HEK293 (cell line): ENCODE data around the gene SLC5A1.

Experiments used
- CTCF ChIA-PET: fragments of 350-600 bp; formaldehyde crosslinking; extraction: SDS; loops from one replicate; lab custom pipeline; 2021; ENCODE audit warnings: antibody characterized with exemption; lab: Yijun Ruan, JAX
- POLR2A ChIA-PET: fragments of 300-600 bp; formaldehyde crosslinking; extraction: SDS; loops from one replicate; lab custom pipeline; 2020; ENCODE audit warnings: antibody characterized with exemption, inconsistent platforms; lab: Yijun Ruan, JAX
- H3K27ac ChIP-seq: fragments of 200-500 bp; sonication (Bioruptor generic); 2 replicates; pipeline ENCODE4 v1.5.1; 2014; ENCODE audit warnings: low read depth, low read length, control low read depth, inconsistent platforms; ENCODE audit errors: extremely low read depth
- H3K36me3 ChIP-seq, 2 experiments: fragments of 200-500 bp in 1 of 2; sonication (Bioruptor generic) in 1 of 2; 1 replicate in 1 of 2; 2 replicates in 1 of 2; pipeline ENCODE4 v1.5.1; 2014 to 2017; ENCODE audit warnings: inconsistent platforms in 2 of 2, low read length in 2 of 2; ENCODE audit not compliant: control insufficient read depth in 2 of 2, insufficient read depth in 1 of 2
- H3K4me1 ChIP-seq: fragments of 200-500 bp; sonication (Bioruptor generic); 2 replicates; pipeline ENCODE4 v1.5.1; 2014; ENCODE audit warnings: mild to moderate bottlenecking, low read length, inconsistent platforms; ENCODE audit not compliant: control insufficient read depth, insufficient read depth
- H3K4me3 ChIP-seq: 2 replicates; pipeline ENCODE4 v1.5.1; 2011; ENCODE audit warnings: low read depth, mild to moderate bottlenecking, control low read depth, low read length, moderate library complexity
- H3K9me3 ChIP-seq: fragments of 200-500 bp; sonication (Bioruptor generic); 2 replicates; pipeline ENCODE4 v1.5.1; 2014; ENCODE audit warnings: low read depth, low read length, inconsistent platforms; ENCODE audit not compliant: control insufficient read depth, insufficient read depth
- GLI2 ChIP-seq: fragments of 450-650 bp; formaldehyde crosslinking; IDR thresholded peaks from 2 replicates; pipeline ENCODE4; 2017; ENCODE audit warnings: missing biosample characterization, missing genetic modification characterization, low read depth, borderline replicate concordance
- HOXC10 ChIP-seq: sonication (generic); formaldehyde crosslinking; IDR thresholded peaks from 2 replicates; pipeline ENCODE4 v1.8.1; 2023; ENCODE audit warnings: mild to moderate bottlenecking, missing genetic modification reagents
- KLF1 ChIP-seq: fragments of 450-650 bp; formaldehyde crosslinking; IDR thresholded peaks from 2 replicates; pipeline ENCODE4 v1.5.1; 2016; ENCODE audit warnings: missing biosample characterization, missing genetic modification characterization
- KLF7 ChIP-seq: fragments of 450-650 bp; formaldehyde crosslinking; IDR thresholded peaks from 2 replicates; pipeline ENCODE4 v1.5.1; 2016; ENCODE audit warnings: missing biosample characterization, missing genetic modification characterization, borderline replicate concordance
- SCRT2 ChIP-seq: fragments of 450-650 bp; formaldehyde crosslinking; IDR thresholded peaks from 2 replicates; pipeline ENCODE4 v1.5.1; 2016; ENCODE audit warnings: missing biosample characterization, missing genetic modification characterization
- SP7 ChIP-seq: fragments of 450-650 bp; formaldehyde crosslinking; IDR thresholded peaks from 2 replicates; pipeline ENCODE4 v1.5.1; 2016; ENCODE audit warnings: missing biosample characterization, missing genetic modification characterization
- ZBTB1 ChIP-seq: fragments of 450-650 bp; formaldehyde crosslinking; IDR thresholded peaks from 2 replicates; pipeline ENCODE4 v1.5.1; 2016; ENCODE audit warnings: missing biosample characterization, missing genetic modification characterization
- ZBTB17 ChIP-seq: fragments of 450-650 bp; formaldehyde crosslinking; IDR thresholded peaks from 2 replicates; pipeline ENCODE4 v1.5.1; 2016; ENCODE audit warnings: missing biosample characterization, missing genetic modification characterization
- ZBTB48 ChIP-seq: fragments of 450-650 bp; formaldehyde crosslinking; IDR thresholded peaks from 2 replicates; pipeline ENCODE4 v1.5.1; 2016; ENCODE audit warnings: missing biosample characterization, missing genetic modification characterization
- ZFP3 ChIP-seq: fragments of 450-650 bp; formaldehyde crosslinking; IDR thresholded peaks from 2 replicates; pipeline ENCODE4 v1.5.1; 2016; ENCODE audit warnings: low read depth, missing biosample characterization, missing genetic modification characterization
- ZNF132 ChIP-seq: fragments of 450-650 bp; formaldehyde crosslinking; IDR thresholded peaks from 2 replicates; pipeline ENCODE4 v1.5.1; 2017; ENCODE audit warnings: missing biosample characterization, missing genetic modification characterization, borderline replicate concordance
- ZNF146 ChIP-seq: fragments of 450-650 bp; formaldehyde crosslinking; IDR thresholded peaks from 2 replicates; pipeline ENCODE4 v1.5.1; 2016; ENCODE audit warnings: missing biosample characterization, missing genetic modification characterization
- ZNF155 ChIP-seq: fragments of 450-650 bp; formaldehyde crosslinking; IDR thresholded peaks from 2 replicates; pipeline ENCODE4 v1.5.1; 2016; ENCODE audit warnings: missing biosample characterization, missing genetic modification characterization
- ZNF23 ChIP-seq: fragments of 450-650 bp; formaldehyde crosslinking; IDR thresholded peaks from 2 replicates; pipeline ENCODE4 v1.5.1; 2016; ENCODE audit warnings: missing biosample characterization, missing genetic modification characterization, borderline replicate concordance
- ZNF239 ChIP-seq: fragments of 450-650 bp; formaldehyde crosslinking; IDR thresholded peaks from 2 replicates; pipeline ENCODE4 v1.5.1; 2016; ENCODE audit warnings: missing biosample characterization, missing genetic modification characterization
- ZNF341 ChIP-seq: fragments of 450-650 bp; formaldehyde crosslinking; IDR thresholded peaks from 2 replicates; pipeline ENCODE4; 2016; ENCODE audit warnings: low read depth, missing biosample characterization, missing genetic modification characterization
- ZNF544 ChIP-seq: fragments of 450-650 bp; formaldehyde crosslinking; IDR thresholded peaks from 2 replicates; pipeline ENCODE4 v1.5.0; 2017; ENCODE audit warnings: missing biosample characterization, missing genetic modification characterization
- ZNF548 ChIP-seq: fragments of 450-650 bp; formaldehyde crosslinking; IDR thresholded peaks from 2 replicates; pipeline ENCODE4 v1.5.1; 2016; ENCODE audit warnings: missing biosample characterization, missing genetic modification characterization
- ZNF660 ChIP-seq: fragments of 450-650 bp; IDR thresholded peaks from 2 replicates; pipeline ENCODE4 v1.5.1; 2018; ENCODE audit warnings: missing biosample characterization, mild to moderate bottlenecking, missing genetic modification characterization
- ZSCAN30 ChIP-seq: fragments of 450-650 bp; IDR thresholded peaks from 2 replicates; pipeline ENCODE4 v1.5.1; 2018; ENCODE audit warnings: missing biosample characterization, mild to moderate bottlenecking, missing genetic modification characterization, moderate library complexity
- ZXDB ChIP-seq: fragments of 450-650 bp; formaldehyde crosslinking; IDR thresholded peaks from 2 replicates; pipeline ENCODE4 v1.5.1; 2016; ENCODE audit warnings: missing biosample characterization, missing genetic modification characterization
- TF ChIP-seq, protein P1 (sequence below): fragments of 450-650 bp; formaldehyde crosslinking; IDR thresholded peaks from 2 replicates; pipeline ENCODE4 v1.5.1; 2016; ENCODE audit warnings: missing biosample characterization, missing genetic modification characterization
- TF ChIP-seq, protein P2 (sequence below): fragments of 450-650 bp; formaldehyde crosslinking; IDR thresholded peaks from 2 replicates; pipeline ENCODE4 v1.5.1; 2017; ENCODE audit warnings: missing biosample characterization, missing genetic modification characterization
- TF ChIP-seq, protein P3 (sequence below): fragments of 450-650 bp; formaldehyde crosslinking; IDR thresholded peaks from 2 replicates; pipeline ENCODE4 v1.5.1; 2017; ENCODE audit warnings: missing biosample characterization, missing genetic modification characterization
- TF ChIP-seq, protein P4 (sequence below): fragments of 450-650 bp; formaldehyde crosslinking; IDR thresholded peaks from 2 replicates; pipeline ENCODE4 v1.5.1; 2016; ENCODE audit warnings: missing biosample characterization, missing genetic modification characterization

The SLC5A1 gene

DNA sequence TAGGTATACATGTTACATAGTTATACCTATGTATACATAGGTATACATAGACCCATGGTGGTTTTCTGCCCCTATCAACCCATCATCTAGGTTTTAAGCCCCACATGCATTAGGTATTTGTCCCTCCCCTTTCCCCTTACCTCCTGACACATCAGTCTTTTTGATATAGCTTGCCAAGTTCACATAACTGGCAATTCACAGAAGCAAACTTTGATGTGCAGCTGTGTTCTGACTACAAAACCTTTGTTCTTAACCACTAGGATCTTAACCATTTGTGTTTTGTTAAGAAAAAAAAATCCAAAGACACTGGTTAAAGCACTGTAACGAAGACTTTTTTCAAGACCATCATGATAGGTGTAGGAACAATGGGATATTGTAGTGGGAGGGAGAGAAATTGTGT lies 42.9 kb upstream of the SLC5A1 start:
- H3K9me3 ChIP-seq, result no peaks in the 10 kb centered on the region
- H3K27ac ChIP-seq, result no peak overlapping the region
- H3K4me1 ChIP-seq, result no peaks in the 10 kb centered on the region
- POLR2A ChIA-PET, result no interaction called here
- CTCF ChIA-PET, result no interaction called here
- H3K36me3 ChIP-seq, result no peaks in the 10 kb centered on the region
- H3K4me3 ChIP-seq, result no peak overlapping the region
- TF ChIP-seq ZXDB (tag by site-specific recombination) (no peak), KLF1 (tag by site-specific recombination) (no peak), ZBTB1 (no peak), ZBTB17 (tag by site-specific recombination) (no peak), SP7 (tag by site-specific recombination) (no peak), ZNF155 (tag by site-specific recombination) (no peak), ZBTB48 (no peak), ZNF341 (no peak), ZNF23 (tag by site-specific recombination) (no peak), SCRT2 (tag by site-specific recombination) (no peak), ZNF660 (tag by site-specific recombination) (no peak), ZSCAN30 (no peak), ZNF132 (tag by site-specific recombination) (no peak), ZNF239 (tag by site-specific recombination) (no peak), ZFP3 (tag by site-specific recombination) (no peak), ZNF548 (tag by site-specific recombination) (no peak), GLI2 (tag by site-specific recombination) (no peak)
- TF ChIP-seq, protein P1, sequence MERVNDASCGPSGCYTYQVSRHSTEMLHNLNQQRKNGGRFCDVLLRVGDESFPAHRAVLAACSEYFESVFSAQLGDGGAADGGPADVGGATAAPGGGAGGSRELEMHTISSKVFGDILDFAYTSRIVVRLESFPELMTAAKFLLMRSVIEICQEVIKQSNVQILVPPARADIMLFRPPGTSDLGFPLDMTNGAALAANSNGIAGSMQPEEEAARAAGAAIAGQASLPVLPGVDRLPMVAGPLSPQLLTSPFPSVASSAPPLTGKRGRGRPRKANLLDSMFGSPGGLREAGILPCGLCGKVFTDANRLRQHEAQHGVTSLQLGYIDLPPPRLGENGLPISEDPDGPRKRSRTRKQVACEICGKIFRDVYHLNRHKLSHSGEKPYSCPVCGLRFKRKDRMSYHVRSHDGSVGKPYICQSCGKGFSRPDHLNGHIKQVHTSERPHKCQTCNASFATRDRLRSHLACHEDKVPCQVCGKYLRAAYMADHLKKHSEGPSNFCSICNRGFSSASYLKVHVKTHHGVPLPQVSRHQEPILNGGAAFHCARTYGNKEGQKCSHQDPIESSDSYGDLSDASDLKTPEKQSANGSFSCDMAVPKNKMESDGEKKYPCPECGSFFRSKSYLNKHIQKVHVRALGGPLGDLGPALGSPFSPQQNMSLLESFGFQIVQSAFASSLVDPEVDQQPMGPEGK (tag by site-specific recombination), result no peak
- TF ChIP-seq, protein P2, sequence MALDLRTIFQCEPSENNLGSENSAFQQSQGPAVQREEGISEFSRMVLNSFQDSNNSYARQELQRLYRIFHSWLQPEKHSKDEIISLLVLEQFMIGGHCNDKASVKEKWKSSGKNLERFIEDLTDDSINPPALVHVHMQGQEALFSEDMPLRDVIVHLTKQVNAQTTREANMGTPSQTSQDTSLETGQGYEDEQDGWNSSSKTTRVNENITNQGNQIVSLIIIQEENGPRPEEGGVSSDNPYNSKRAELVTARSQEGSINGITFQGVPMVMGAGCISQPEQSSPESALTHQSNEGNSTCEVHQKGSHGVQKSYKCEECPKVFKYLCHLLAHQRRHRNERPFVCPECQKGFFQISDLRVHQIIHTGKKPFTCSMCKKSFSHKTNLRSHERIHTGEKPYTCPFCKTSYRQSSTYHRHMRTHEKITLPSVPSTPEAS (tag by site-specific recombination), result no peak
- TF ChIP-seq, protein P3, sequence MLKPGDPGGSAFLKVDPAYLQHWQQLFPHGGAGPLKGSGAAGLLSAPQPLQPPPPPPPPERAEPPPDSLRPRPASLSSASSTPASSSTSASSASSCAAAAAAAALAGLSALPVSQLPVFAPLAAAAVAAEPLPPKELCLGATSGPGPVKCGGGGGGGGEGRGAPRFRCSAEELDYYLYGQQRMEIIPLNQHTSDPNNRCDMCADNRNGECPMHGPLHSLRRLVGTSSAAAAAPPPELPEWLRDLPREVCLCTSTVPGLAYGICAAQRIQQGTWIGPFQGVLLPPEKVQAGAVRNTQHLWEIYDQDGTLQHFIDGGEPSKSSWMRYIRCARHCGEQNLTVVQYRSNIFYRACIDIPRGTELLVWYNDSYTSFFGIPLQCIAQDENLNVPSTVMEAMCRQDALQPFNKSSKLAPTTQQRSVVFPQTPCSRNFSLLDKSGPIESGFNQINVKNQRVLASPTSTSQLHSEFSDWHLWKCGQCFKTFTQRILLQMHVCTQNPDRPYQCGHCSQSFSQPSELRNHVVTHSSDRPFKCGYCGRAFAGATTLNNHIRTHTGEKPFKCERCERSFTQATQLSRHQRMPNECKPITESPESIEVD (tag by site-specific recombination), result no peak
- TF ChIP-seq, all 188 proteins: peak for 0

DNA sequence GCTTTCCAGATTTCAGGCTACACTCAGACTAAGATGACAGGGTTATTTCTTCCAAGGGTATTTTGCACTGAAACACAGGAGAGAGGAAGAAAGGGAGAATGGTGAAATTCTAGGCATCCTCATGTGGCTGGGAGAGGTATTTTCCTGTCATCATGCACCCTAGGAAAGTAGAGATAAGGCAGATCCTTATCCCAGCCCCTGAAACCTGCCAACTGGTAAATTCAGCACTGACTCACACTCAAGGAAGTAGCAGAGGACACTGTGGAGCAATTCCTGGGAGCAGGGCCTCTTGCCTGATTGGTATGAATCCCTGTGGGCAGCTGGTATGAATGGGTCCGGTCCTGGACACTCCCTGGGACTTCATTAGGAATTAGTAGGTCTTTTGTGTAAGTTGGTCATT lies 37.6 kb upstream of the SLC5A1 start:
- ChIA-PET POLR2A (interaction anchor here (0.6 kb wide), 1 partner anchor 16 kb away, joined by 4 read pairs; no protein-coding TSS in a partner anchor), CTCF (interaction anchor here (2.3 kb wide), 1 partner anchor 28 kb away, joined by 5 read pairs; no protein-coding TSS in a partner anchor)
- Histone ChIP-seq H3K36me3 (no peaks in the 10 kb centered on the region), H3K27ac (no peak overlapping the region), H3K9me3 (no peaks in the 10 kb centered on the region), H3K4me3 (no peak overlapping the region), H3K4me1 (no peaks in the 10 kb centered on the region)
- TF ChIP-seq KLF7 (tag by site-specific recombination) (no peak), HOXC10 (no peak), ZNF146 (tag by site-specific recombination) (no peak), ZNF544 (no peak), ZBTB48 (peak; percentile 79)
- TF ChIP-seq, protein P4, sequence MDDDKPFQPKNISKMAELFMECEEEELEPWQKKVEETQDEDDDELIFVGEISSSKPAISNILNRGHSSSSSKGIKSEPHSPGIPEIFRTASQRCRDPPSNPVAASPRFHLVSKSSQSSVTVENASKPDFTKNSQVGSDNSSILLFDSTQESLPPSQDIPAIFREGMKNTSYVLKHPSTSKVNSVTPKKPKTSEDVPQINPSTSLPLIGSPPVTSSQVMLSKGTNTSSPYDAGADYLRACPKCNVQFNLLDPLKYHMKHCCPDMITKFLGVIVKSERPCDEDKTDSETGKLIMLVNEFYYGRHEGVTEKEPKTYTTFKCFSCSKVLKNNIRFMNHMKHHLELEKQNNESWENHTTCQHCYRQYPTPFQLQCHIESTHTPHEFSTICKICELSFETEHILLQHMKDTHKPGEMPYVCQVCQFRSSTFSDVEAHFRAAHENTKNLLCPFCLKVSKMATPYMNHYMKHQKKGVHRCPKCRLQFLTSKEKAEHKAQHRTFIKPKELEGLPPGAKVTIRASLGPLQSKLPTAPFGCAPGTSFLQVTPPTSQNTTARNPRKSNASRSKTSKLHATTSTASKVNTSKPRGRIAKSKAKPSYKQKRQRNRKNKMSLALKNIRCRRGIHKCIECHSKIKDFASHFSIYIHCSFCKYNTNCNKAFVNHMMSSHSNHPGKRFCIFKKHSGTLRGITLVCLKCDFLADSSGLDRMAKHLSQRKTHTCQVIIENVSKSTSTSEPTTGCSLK, result no peak
